ENCODE data around the gene CES2. TPM values are rescaled to one million over a fixed set of nuclear protein-coding genes. Genes with fewer than 3 reads are reported as not detected.

CES2 gene
- total RNA-seq, 1 experiment from 2014 or later: 35.4 TPM

GRCh38 chr16:66961065-66961744 is 25.9 kb downstream of the CES2 start, which contains the start of gene CES3:
Gene CES3 (plus strand): TSS chr16:66961266. CDS start chr16:66961308, 42 bp downstream.
- H3K4me1 ChIP-seq (ENCODE audit: control insufficient read depth in 1 of 2, insufficient read depth in 2 of 2, low read length in 2 of 2): peaks cover 6 to 17% of the 10 kb centered on the region in 2 experiments
- peak; percentile 75 for DNase-seq (ENCODE audit: low read depth, low spot score)
- ChIA-PET RAD21 (ENCODE audit: low non-redundant PET in 1 of 2, low total read pairs in 2 of 2, uncharacterized antibody in 2 of 2, unreplicated experiment in 2 of 2) (no interaction called here), CTCF (interaction anchor here (0.8 to 2.6 kb wide), 29 partner anchors 8 to 553 kb away, joined by 3 to 13 read pairs (median 4); partner anchors contain the start of genes ATP6V0D1, B3GNT9, FBXL8 and NOL3), POLR2A (interaction anchor here (0.7 kb wide), 1 partner anchor 234 kb away, joined by 3 read pairs; no protein-coding TSS in a partner anchor)
- peak within 1 kb of the TSS; percentile 94 for H2AFZ ChIP-seq (ENCODE audit: low read depth, low read length, poor library complexity, severe bottlenecking)
- peak within 1 kb of the TSS; percentile 20 for H3K27ac ChIP-seq (ENCODE audit: low read depth, low read length)
- intact Hi-C loops (cut with micrococcal nuclease): no loop called here
- peak within 1 kb of the TSS; percentile 94 for H3K4me2 ChIP-seq (ENCODE audit: low read length)
- TF ChIP-seq YY1 (IDR thresholded peaks at IDR 0.05; ENCODE audit: extremely low read depth, insufficient replicate concordance, low read depth, low read length) (peak; percentile 53), EZH2 (IDR thresholded peaks at IDR 0.05) (no peak), ZFX (IDR thresholded peaks at IDR 0.05) (peak; percentile 57; the same call in 1 of the 2 replicates), ELF1 (IDR thresholded peaks at IDR 0.05; ENCODE audit: borderline replicate concordance, low read depth) (no peak), TCF7L2 (IDR thresholded peaks at IDR 0.05; ENCODE audit: borderline replicate concordance, extremely low read depth, insufficient read depth, insufficient read length) (no peak), POLR2A (IDR thresholded peaks at IDR 0.05; ENCODE audit: borderline replicate concordance, extremely low read depth, insufficient read depth, insufficient read length) (peak; percentile 60), FOSL1 (IDR thresholded peaks at IDR 0.05; ENCODE audit: low read depth) (no peak), EGR1 (IDR thresholded peaks at IDR 0.05; ENCODE audit: low read depth) (no peak), CBX3 (IDR thresholded peaks at IDR 0.05; ENCODE audit: low read depth) (0 out of 2 replicates have a peak, but pooled peaks have one; percentile 4), CTCF (IDR thresholded peaks at IDR 0.05 in 2 of 3, conservative IDR thresholded peaks at IDR 0.05 in 1 of 3; ENCODE audit: borderline replicate concordance in 1 of 3, insufficient read depth in 1 of 3, low read depth in 2 of 3, low read length in 2 of 3) (peak; percentile 83 to 98 (median 97)), SRF (IDR thresholded peaks at IDR 0.05; ENCODE audit: low read depth) (no peak), ZBTB33 (IDR thresholded peaks at IDR 0.05; ENCODE audit: extremely low read depth, insufficient replicate concordance, low read length) (no peak), POLR2AphosphoS5 (IDR thresholded peaks at IDR 0.05; ENCODE audit: low read depth, low read length) (peak; percentile 68)
- no peaks in the 10 kb centered on the region for H3K79me2 ChIP-seq (ENCODE audit: insufficient read depth, low read length)
- BruUV-seq (replicated peaks): TSS peak; percentile 74
- peak; percentile 100 for ATAC-seq
- H3K9me3 ChIP-seq (ENCODE audit: control insufficient read depth in 1 of 2, insufficient read depth in 1 of 2, low read depth in 1 of 2, low read length in 2 of 2): no peaks in the 10 kb centered on the region
- no peaks in the 10 kb centered on the region for H4K20me1 ChIP-seq (ENCODE audit: insufficient read depth)
- peak within 1 kb of the TSS; percentile 56 to 65 for H3K4me3 ChIP-seq (replicated peaks in 1 of 2; ENCODE audit: low read depth in 1 of 2, low read length in 2 of 2)
- no peaks in the 10 kb centered on the region for H3K36me3 ChIP-seq (ENCODE audit: control insufficient read depth in 1 of 2, insufficient read depth in 2 of 2, low read length in 2 of 2)
- no peaks in the 10 kb centered on the region for H3K9me2 ChIP-seq (ENCODE audit: insufficient read depth)
- no peaks in the 10 kb centered on the region for H3K27me3 ChIP-seq (ENCODE audit: insufficient read depth, low read length)
- H3K9ac ChIP-seq (ENCODE audit: low read length): peak within 1 kb of the TSS; percentile 53

Measured in HCT116 (cell line).